ENCODE results near the gene SYT8.

Gene SYT8

DNA sequence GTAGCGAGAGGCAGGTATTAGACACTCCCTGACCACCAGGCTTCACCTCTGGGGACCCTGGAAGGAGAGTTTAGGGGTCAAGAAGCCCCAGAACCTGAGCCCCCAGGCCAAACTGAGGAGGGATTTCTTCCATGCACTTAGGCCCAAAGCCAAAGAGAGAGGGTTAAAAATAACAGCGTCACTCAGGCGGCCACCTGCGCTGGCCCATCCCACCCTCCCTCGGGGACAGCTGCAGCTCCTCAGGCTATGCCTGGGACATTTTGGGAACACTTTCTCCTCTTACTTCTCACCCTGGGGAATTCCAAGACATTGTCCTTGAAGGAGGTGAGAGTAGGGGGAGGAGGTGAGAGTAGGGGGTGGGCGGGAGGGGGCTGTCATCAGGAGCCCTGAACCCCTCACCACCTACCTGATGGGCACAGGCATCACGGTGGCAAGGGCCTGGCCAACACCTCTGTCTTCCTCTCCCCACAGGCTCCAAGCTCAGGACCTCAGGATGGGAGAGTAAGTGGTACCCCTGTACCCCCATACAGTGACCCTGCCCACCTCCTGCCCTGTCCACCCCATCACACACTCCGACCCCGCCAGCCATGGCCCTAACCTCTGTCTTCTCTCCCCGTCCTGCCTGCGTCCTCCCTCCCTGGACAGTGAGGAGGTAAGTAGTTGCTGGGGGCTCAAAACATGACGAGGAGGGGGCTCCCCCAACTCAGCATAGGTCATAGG is 4.6 kb downstream of the SYT8 start:
- no peak overlapping the region for H3K9ac ChIP-seq (ENCODE audit: low read depth, low read length)
- H4K20me1 ChIP-seq (ENCODE audit: insufficient read depth, low read length), result no peaks in the 10 kb centered on the region
- H3K4me2 ChIP-seq (ENCODE audit: insufficient read depth, low read length), result no peak overlapping the region
- no peaks in the 10 kb centered on the region for H3K27me3 ChIP-seq (ENCODE audit: insufficient read depth, low read length, poor library complexity)
- ATAC-seq (ENCODE audit: insufficient read depth, low read depth), result no peak
- TF ChIP-seq CTCF (IDR thresholded peaks at IDR 0.05; ENCODE audit: borderline replicate concordance, extremely low read depth, low read length, poor library complexity, severe bottlenecking) (no peak), EZH2 (IDR thresholded peaks at IDR 0.05; ENCODE audit: borderline replicate concordance, low read depth, low read length, severe bottlenecking) (no peak)
- H3K4me3 ChIP-seq (ENCODE audit: low read depth in 1 of 2, low read length in 2 of 2), result no peak overlapping the region
- H3K4me1 ChIP-seq (ENCODE audit: insufficient read depth, low read length), result 0 out of 2 replicates have a peak, but pooled peaks cover 4% of the 10 kb centered on the region
- no peaks in the 10 kb centered on the region for H3K36me3 ChIP-seq (ENCODE audit: insufficient read depth, low read length)
- no peaks in the 10 kb centered on the region for H3K79me2 ChIP-seq (ENCODE audit: insufficient read depth, low read length)
- H2AFZ ChIP-seq (ENCODE audit: low read depth, low read length), result no peak overlapping the region
- H3K27ac ChIP-seq (ENCODE audit: low read length), result no peak overlapping the region
- DNase-seq, result no peak
- H3K9me3 ChIP-seq (ENCODE audit: insufficient read depth, low read length, severe bottlenecking), result no peaks in the 10 kb centered on the region

DNA sequence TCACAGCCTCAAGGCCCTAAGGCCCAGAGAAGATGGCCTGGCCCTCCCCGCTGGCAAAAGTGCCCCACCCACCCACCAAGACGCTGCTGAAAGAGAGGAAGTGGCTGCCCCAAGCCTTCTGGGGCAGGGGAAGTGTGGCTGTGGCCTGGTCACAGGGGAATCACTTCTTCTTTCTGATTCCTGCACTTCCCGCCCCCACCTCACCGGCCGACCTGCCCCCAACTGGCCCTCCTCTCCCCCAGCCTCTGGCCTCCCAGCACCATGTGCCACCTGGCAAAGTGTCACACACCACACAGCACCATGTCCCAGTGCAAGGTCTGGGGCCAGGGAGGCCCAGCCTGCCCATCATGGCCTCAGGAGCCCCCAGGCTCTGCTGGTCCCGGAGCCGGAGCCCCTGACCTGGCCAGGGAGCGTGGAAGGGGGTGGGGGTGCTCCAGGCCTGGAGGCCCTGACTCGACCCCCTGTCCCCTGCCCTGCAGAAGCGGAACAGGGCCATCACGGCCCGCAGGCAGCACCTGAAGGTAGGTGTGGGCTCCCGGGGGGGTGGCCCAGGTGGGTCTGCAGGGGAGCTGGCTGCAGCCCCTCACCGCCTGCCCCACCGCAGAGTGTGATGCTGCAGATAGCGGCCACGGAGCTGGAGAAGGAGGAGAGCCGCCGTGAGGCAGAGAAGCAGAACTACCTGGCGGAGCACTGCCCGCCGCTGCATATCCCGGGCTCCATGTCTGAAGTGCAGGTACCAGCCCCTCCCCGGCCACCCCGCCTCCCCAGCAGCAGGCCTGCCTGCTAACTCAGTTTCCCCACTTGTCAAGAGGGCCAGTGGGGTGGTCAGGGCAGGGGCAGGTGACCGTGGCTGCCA is 5.4 kb downstream of the SYT8 start:
- Histone ChIP-seq H4K20me1 (ENCODE audit: insufficient read depth, low read length) (no peaks in the 10 kb centered on the region; the same call in 1 of the 2 replicates), H3K4me2 (ENCODE audit: insufficient read depth, low read length) (no peak overlapping the region), H3K4me1 (ENCODE audit: insufficient read depth, low read length) (0 out of 2 replicates have a peak, but pooled peaks cover 4% of the 10 kb centered on the region), H3K27me3 (ENCODE audit: insufficient read depth, low read length, poor library complexity) (peaks cover 6% of the 10 kb centered on the region), H3K27ac (ENCODE audit: low read length) (no peak overlapping the region), H3K36me3 (ENCODE audit: insufficient read depth, low read length) (no peaks in the 10 kb centered on the region), H3K4me3 (ENCODE audit: low read depth in 1 of 2, low read length in 2 of 2) (no peak overlapping the region), H3K9me3 (ENCODE audit: insufficient read depth, low read length, severe bottlenecking) (no peaks in the 10 kb centered on the region), H3K9ac (ENCODE audit: low read depth, low read length) (no peak overlapping the region), H3K79me2 (ENCODE audit: insufficient read depth, low read length) (no peaks in the 10 kb centered on the region), H2AFZ (ENCODE audit: low read depth, low read length) (no peak overlapping the region)
- ATAC-seq (ENCODE audit: insufficient read depth, low read depth) (no peak), DNase-seq (no peak)
- TF ChIP-seq EZH2 (IDR thresholded peaks at IDR 0.05; ENCODE audit: borderline replicate concordance, low read depth, low read length, severe bottlenecking), result no peak
- TF ChIP-seq CTCF (IDR thresholded peaks at IDR 0.05; ENCODE audit: borderline replicate concordance, extremely low read depth, low read length, poor library complexity, severe bottlenecking), result no peak

DNA sequence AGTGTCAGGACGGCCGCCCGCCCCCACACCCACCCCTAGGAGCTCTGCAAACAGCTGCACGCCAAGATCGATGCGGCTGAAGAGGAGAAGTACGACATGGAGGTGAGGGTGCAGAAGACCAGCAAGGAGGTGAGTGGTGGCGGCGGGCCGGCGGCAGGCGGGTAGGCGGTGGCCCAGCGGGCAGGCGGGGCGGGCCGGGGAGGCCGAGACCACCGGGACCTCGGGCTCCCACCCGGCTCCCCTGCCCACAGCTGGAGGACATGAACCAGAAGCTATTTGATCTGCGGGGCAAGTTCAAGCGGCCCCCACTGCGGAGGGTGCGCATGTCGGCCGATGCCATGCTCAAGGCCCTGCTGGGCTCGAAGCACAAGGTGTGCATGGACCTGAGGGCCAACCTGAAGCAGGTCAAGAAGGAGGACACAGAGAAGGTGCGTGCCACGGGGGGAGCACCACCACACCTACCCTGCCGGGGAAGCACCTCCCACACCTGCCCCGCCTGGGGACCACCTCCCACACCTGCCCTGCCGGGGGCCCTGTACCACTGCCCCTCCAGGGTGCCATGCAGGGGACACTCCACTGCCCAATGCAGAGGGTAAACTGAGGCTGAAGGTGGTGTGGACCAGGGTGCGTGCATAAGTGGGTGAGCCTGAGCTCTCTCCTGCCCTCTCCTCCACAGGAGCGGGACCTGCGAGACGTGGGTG is 6.1 kb downstream of the SYT8 start:
- Histone ChIP-seq H3K27ac (ENCODE audit: low read length) (no peak overlapping the region), H3K9me3 (ENCODE audit: insufficient read depth, low read length, severe bottlenecking) (no peaks in the 10 kb centered on the region), H3K9ac (ENCODE audit: low read depth, low read length) (no peak overlapping the region), H3K4me3 (ENCODE audit: low read depth in 1 of 2, low read length in 2 of 2) (no peak overlapping the region), H3K36me3 (ENCODE audit: insufficient read depth, low read length) (no peaks in the 10 kb centered on the region), H2AFZ (ENCODE audit: low read depth, low read length) (no peak overlapping the region), H3K4me1 (ENCODE audit: insufficient read depth, low read length) (0 out of 2 replicates have a peak, but pooled peaks cover 4% of the 10 kb centered on the region), H4K20me1 (ENCODE audit: insufficient read depth, low read length) (no peaks in the 10 kb centered on the region; the same call in 1 of the 2 replicates), H3K79me2 (ENCODE audit: insufficient read depth, low read length) (no peaks in the 10 kb centered on the region), H3K4me2 (ENCODE audit: insufficient read depth, low read length) (no peak overlapping the region), H3K27me3 (ENCODE audit: insufficient read depth, low read length, poor library complexity) (peaks cover 6% of the 10 kb centered on the region)
- DNase-seq, result no peak
- ATAC-seq (ENCODE audit: insufficient read depth, low read depth), result no peak
- TF ChIP-seq EZH2 (IDR thresholded peaks at IDR 0.05; ENCODE audit: borderline replicate concordance, low read depth, low read length, severe bottlenecking) (no peak), CTCF (IDR thresholded peaks at IDR 0.05; ENCODE audit: borderline replicate concordance, extremely low read depth, low read length, poor library complexity, severe bottlenecking) (no peak)
